ENCODE measurements around the gene ECSCR. TPM values are rescaled to one million over a fixed set of nuclear protein-coding genes. Genes with fewer than 3 reads are reported as not detected.

ECSCR gene
- total RNA-seq, 1 donor from 2014 or later = 37.1 TPM

- Histone ChIP-seq H3K27ac (peak overlapping the region; percentile 37), H3K36me3 (no peaks in the 10 kb centered on the region), H3K27me3 (no peaks in the 10 kb centered on the region), H3K4me3 (no peak overlapping the region), H3K4me1 (peaks cover 51% of the 10 kb centered on the region), H3K9me3 (no peaks in the 10 kb centered on the region)
- intact Hi-C loops (cut with DNase I) = no loop called here
- no peak for DNase-seq (ENCODE audit: extremely low spot score in 2 of 2)
- TF ChIP-seq CTCF (IDR thresholded peaks at IDR 0.05) (no peak), POLR2A (IDR thresholded peaks at IDR 0.05) (no peak), POLR2AphosphoS5 (IDR thresholded peaks at IDR 0.05; ENCODE audit: insufficient read depth in 1 of 2, low read depth in 1 of 2) (no peak)
These were observed 47.9 kb downstream of the ECSCR start for GRCh38 chr5:139414581-139415130.

- Histone ChIP-seq H3K9me3 (no peaks in the 10 kb centered on the region), H3K27me3 (no peaks in the 10 kb centered on the region), H3K36me3 (no peaks in the 10 kb centered on the region), H3K4me1 (peaks cover 51% of the 10 kb centered on the region), H3K4me3 (no peak overlapping the region), H3K27ac (peak overlapping the region; percentile 37)
- intact Hi-C loops (cut with DNase I) = no loop called here
- no peak for DNase-seq (ENCODE audit: extremely low spot score in 2 of 2)
- TF ChIP-seq POLR2A (IDR thresholded peaks at IDR 0.05) (no peak), CTCF (IDR thresholded peaks at IDR 0.05) (no peak), POLR2AphosphoS5 (IDR thresholded peaks at IDR 0.05; ENCODE audit: insufficient read depth in 1 of 2, low read depth in 1 of 2) (no peak)
These were observed 48.6 kb downstream of the ECSCR start for GRCh38 chr5:139413963-139414362.

- Histone ChIP-seq H3K27me3 (no peaks in the 10 kb centered on the region), H3K4me3 (no peak overlapping the region), H3K27ac (no peak overlapping the region), H3K9me3 (no peaks in the 10 kb centered on the region), H3K36me3 (no peaks in the 10 kb centered on the region), H3K4me1 (peaks cover 51% of the 10 kb centered on the region)
- no peak for TF ChIP-seq CTCF (IDR thresholded peaks at IDR 0.05)
- TF ChIP-seq POLR2AphosphoS5 (IDR thresholded peaks at IDR 0.05; ENCODE audit: insufficient read depth in 1 of 2, low read depth in 1 of 2) = no peak
- no peak for TF ChIP-seq POLR2A (IDR thresholded peaks at IDR 0.05)
- DNase-seq (ENCODE audit: extremely low spot score in 2 of 2) = no peak
- intact Hi-C loops (cut with DNase I) = no loop called here
These were observed 49.4 kb downstream of the ECSCR start for GRCh38 chr5:139413153-139413552.

DNA sequence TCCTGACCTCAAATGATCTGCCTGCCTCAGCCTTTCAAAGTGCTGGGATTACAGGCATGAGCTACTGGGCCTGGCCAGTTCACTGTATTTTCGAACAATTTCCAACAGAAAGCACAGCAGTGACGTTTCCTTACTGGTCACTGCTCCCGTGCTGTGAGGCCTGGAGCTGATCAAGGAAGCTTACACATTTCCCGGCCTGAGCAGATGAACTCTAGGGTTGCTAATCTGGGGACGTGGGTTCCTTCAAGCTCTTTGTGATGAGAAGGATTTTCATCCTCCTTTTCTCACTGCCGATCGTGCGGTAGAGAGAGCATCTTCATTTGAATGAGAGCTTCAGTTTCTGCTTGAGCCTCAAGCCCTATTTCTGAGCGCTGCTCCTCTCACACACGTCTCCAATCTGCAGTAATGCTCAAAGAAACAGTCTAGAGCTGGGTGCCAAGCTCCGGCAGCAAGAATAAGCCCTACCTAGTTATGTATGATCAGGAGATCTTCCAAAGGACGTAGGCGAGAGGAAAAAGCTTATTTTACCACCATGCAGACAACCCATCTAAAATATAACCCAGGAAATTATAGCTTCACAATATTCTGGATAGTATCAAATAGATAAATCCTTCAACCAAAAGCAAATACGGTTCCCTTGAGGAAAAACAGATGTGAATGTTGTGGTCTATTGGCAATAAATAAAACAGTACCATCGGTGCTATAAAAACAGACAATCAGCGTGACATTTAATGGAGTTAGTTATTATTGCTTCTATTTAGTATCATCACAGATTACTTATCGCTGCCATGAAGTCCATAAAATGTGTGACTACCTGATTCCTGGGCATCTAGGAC, 51.3 kb downstream of the ECSCR start:
- DNase-seq (ENCODE audit: extremely low spot score in 2 of 2) = no peak
- no peaks in the 10 kb centered on the region for H3K9me3 ChIP-seq
- H3K36me3 ChIP-seq = no peaks in the 10 kb centered on the region
- intact Hi-C loops (cut with DNase I) = no loop called here
- peak overlapping the region; percentile 73 for H3K27ac ChIP-seq
- no peaks in the 10 kb centered on the region for H3K27me3 ChIP-seq
- TF ChIP-seq CTCF (IDR thresholded peaks at IDR 0.05) (no peak), POLR2A (IDR thresholded peaks at IDR 0.05) (no peak), POLR2AphosphoS5 (IDR thresholded peaks at IDR 0.05; ENCODE audit: insufficient read depth in 1 of 2, low read depth in 1 of 2) (no peak)
- no peak overlapping the region for H3K4me3 ChIP-seq
- peaks cover 34% of the 10 kb centered on the region for H3K4me1 ChIP-seq

All from vagina (tissue), 2 donors.